ENCODE measurements around the gene GPAM. TPM values are rescaled to one million over a fixed set of nuclear protein-coding genes. Genes with fewer than 3 reads are reported as not detected.

GPAM gene
- total RNA-seq, 1 donor = 10.5 TPM

DNA sequence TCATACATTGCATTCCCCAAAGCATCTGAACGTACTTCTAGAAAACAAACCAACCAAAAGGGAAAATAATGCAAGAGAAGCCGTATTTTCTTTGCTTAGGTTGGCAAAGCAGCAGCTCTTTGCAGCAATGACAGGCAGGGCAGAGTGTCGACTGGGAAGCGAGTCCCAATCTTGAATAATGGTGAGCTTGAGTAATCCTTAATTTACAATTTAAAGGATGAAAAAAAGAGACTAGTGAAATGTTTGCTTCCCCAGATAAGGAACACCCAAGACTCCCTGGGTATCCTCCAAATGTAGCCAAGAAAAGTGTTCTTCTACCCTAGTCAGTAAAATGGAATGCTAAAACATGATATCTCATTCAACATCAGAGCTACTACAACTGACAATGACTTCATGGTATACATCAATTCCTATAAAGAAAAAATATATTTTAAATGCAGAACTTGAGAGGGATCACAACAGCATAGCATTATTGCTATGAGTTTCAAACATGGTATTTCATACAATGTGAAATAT is 32.0 kb downstream of the GPAM start:
- no peaks in the 10 kb centered on the region for H3K79me2 ChIP-seq (ENCODE audit: insufficient read depth, low read length)
- H3K4me2 ChIP-seq (ENCODE audit: insufficient read depth, low read length) = no peak overlapping the region

DNA sequence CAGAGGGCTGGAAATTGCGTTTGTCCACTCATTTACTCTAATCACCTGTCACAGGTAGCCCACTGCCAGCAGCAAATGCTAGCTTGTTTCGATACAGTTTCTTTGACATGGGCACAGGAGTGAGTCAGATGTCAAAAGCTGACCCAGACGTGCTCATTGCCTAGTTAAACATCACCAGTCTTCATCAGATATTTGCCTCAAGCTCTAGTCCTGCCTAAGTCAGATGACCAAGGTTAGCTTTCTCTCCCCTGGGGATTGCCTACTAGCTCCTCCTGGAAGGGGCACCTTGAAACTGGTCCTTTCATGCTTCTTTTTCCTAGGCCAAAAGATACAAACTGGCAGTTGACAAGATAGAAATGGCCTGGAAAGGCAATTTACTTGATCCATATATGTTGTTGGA is 35.2 kb downstream of the GPAM start:
- no peak overlapping the region for H3K27ac ChIP-seq (ENCODE audit: low read depth, low read length)
- no peak overlapping the region for H3K4me3 ChIP-seq (ENCODE audit: insufficient read depth, low read length)
- no peak for DNase-seq (ENCODE audit: insufficient read length, low spot score, missing footprints)
- H4K20me1 ChIP-seq (ENCODE audit: insufficient read depth, low read length) = no peaks in the 10 kb centered on the region
- H3K79me2 ChIP-seq (ENCODE audit: insufficient read depth, low read length) = no peaks in the 10 kb centered on the region
- peaks cover 16% of the 10 kb centered on the region for H3K36me3 ChIP-seq (ENCODE audit: insufficient read depth, low read length)
- H3K4me2 ChIP-seq (ENCODE audit: insufficient read depth, low read length) = no peak overlapping the region
- no peaks in the 10 kb centered on the region for H3K9me3 ChIP-seq (ENCODE audit: low read depth, low read length)
- H3K4me1 ChIP-seq (ENCODE audit: insufficient read depth, low read length) = no peaks in the 10 kb centered on the region
- H2AFZ ChIP-seq (ENCODE audit: low read length) = no peak overlapping the region
- no peaks in the 10 kb centered on the region for H3K27me3 ChIP-seq (ENCODE audit: insufficient read depth, low read length)
- TF ChIP-seq, protein P1, sequence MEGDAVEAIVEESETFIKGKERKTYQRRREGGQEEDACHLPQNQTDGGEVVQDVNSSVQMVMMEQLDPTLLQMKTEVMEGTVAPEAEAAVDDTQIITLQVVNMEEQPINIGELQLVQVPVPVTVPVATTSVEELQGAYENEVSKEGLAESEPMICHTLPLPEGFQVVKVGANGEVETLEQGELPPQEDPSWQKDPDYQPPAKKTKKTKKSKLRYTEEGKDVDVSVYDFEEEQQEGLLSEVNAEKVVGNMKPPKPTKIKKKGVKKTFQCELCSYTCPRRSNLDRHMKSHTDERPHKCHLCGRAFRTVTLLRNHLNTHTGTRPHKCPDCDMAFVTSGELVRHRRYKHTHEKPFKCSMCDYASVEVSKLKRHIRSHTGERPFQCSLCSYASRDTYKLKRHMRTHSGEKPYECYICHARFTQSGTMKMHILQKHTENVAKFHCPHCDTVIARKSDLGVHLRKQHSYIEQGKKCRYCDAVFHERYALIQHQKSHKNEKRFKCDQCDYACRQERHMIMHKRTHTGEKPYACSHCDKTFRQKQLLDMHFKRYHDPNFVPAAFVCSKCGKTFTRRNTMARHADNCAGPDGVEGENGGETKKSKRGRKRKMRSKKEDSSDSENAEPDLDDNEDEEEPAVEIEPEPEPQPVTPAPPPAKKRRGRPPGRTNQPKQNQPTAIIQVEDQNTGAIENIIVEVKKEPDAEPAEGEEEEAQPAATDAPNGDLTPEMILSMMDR (IDR thresholded peaks at IDR 0.05; ENCODE audit: extremely low read depth, low read depth, low read length) = no peak

More for the DNA sequence above, 32.0 kb downstream of the GPAM start:
- no peak overlapping the region for H2AFZ ChIP-seq (ENCODE audit: low read length)
- H3K4me1 ChIP-seq (ENCODE audit: insufficient read depth, low read length) = no peaks in the 10 kb centered on the region
- H3K27ac ChIP-seq (ENCODE audit: low read depth, low read length) = no peak overlapping the region
- TF ChIP-seq, protein P1 (IDR thresholded peaks at IDR 0.05; ENCODE audit: extremely low read depth, low read depth, low read length) = no peak
- H3K27me3 ChIP-seq (ENCODE audit: insufficient read depth, low read length) = no peaks in the 10 kb centered on the region
- no peaks in the 10 kb centered on the region for H4K20me1 ChIP-seq (ENCODE audit: insufficient read depth, low read length)
- no peaks in the 10 kb centered on the region for H3K9me3 ChIP-seq (ENCODE audit: low read depth, low read length)
- H3K36me3 ChIP-seq (ENCODE audit: insufficient read depth, low read length) = peaks cover 37% of the 10 kb centered on the region
- no peak for DNase-seq (ENCODE audit: insufficient read length, low spot score, missing footprints)
- no peak overlapping the region for H3K4me3 ChIP-seq (ENCODE audit: insufficient read depth, low read length)

DNA sequence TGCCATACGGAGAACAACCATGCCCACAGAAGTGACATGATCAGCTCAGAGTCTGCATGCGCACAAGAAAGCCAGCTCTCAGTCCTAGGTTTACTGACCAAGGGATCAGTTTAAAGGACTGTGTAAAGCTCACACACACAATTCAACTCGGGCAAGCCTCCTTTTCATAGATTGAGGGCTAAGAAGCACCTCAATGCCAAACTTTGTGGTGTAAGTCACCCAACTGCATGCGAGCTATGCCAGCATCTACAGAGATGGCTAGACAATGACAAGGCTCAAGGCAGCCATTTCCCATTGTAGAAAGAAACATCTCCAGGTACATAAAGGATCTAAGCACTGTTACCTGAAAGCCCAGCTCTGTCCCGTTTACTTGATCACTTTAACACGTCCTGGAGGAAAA is 36.8 kb downstream of the GPAM start:
- no peaks in the 10 kb centered on the region for H4K20me1 ChIP-seq (ENCODE audit: insufficient read depth, low read length)
- H3K79me2 ChIP-seq (ENCODE audit: insufficient read depth, low read length) = no peaks in the 10 kb centered on the region
- H3K9me3 ChIP-seq (ENCODE audit: low read depth, low read length) = no peaks in the 10 kb centered on the region
- no peak overlapping the region for H3K27ac ChIP-seq (ENCODE audit: low read depth, low read length)
- H3K36me3 ChIP-seq (ENCODE audit: insufficient read depth, low read length) = peaks cover 5% of the 10 kb centered on the region
- no peak overlapping the region for H3K4me2 ChIP-seq (ENCODE audit: insufficient read depth, low read length)
- H3K4me1 ChIP-seq (ENCODE audit: insufficient read depth, low read length) = no peaks in the 10 kb centered on the region
- H3K4me3 ChIP-seq (ENCODE audit: insufficient read depth, low read length) = no peak overlapping the region
- DNase-seq (ENCODE audit: insufficient read length, low spot score, missing footprints) = no peak
- no peaks in the 10 kb centered on the region for H3K27me3 ChIP-seq (ENCODE audit: insufficient read depth, low read length)
- TF ChIP-seq, protein P1 (IDR thresholded peaks at IDR 0.05; ENCODE audit: extremely low read depth, low read depth, low read length) = no peak
- no peak overlapping the region for H2AFZ ChIP-seq (ENCODE audit: low read length)

DNA sequence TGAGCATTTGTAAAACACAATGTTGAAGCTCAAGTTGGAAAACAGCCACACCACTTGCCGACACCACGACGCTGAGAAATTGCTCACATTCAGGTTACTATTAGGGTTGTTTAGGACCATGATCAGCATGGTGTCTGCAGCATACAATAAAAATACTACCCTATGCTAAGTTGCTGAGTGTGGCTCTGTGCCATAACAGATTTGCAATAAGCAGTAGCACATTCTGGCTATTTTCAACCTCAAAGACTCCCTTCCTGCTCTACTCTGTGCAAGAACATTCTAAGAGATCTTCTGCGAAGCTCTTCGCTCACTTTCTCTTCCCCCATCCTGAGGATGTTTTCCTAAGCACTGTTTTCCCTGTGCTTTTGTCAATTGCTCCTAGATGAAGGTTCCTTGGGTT is 38.3 kb downstream of the GPAM start:
- Histone ChIP-seq H3K36me3 (ENCODE audit: insufficient read depth, low read length) (no peaks in the 10 kb centered on the region), H3K4me3 (ENCODE audit: insufficient read depth, low read length) (no peak overlapping the region), H3K27me3 (ENCODE audit: insufficient read depth, low read length) (no peaks in the 10 kb centered on the region), H3K4me2 (ENCODE audit: insufficient read depth, low read length) (no peak overlapping the region), H3K79me2 (ENCODE audit: insufficient read depth, low read length) (no peaks in the 10 kb centered on the region), H3K4me1 (ENCODE audit: insufficient read depth, low read length) (no peaks in the 10 kb centered on the region), H2AFZ (ENCODE audit: low read length) (no peak overlapping the region), H3K27ac (ENCODE audit: low read depth, low read length) (no peak overlapping the region), H4K20me1 (ENCODE audit: insufficient read depth, low read length) (no peaks in the 10 kb centered on the region), H3K9me3 (ENCODE audit: low read depth, low read length) (no peaks in the 10 kb centered on the region)
- TF ChIP-seq, protein P1 (IDR thresholded peaks at IDR 0.05; ENCODE audit: extremely low read depth, low read depth, low read length) = no peak
- DNase-seq (ENCODE audit: insufficient read length, low spot score, missing footprints) = no peak
